Measurements from ENCODE around the gene SMARCB1. TPM values are rescaled to one million over a fixed set of nuclear protein-coding genes. Genes with fewer than 3 reads are reported as not detected.

The SMARCB1 gene
- 110 and 127 TPM in 2 replicates for total RNA-seq

DNA sequence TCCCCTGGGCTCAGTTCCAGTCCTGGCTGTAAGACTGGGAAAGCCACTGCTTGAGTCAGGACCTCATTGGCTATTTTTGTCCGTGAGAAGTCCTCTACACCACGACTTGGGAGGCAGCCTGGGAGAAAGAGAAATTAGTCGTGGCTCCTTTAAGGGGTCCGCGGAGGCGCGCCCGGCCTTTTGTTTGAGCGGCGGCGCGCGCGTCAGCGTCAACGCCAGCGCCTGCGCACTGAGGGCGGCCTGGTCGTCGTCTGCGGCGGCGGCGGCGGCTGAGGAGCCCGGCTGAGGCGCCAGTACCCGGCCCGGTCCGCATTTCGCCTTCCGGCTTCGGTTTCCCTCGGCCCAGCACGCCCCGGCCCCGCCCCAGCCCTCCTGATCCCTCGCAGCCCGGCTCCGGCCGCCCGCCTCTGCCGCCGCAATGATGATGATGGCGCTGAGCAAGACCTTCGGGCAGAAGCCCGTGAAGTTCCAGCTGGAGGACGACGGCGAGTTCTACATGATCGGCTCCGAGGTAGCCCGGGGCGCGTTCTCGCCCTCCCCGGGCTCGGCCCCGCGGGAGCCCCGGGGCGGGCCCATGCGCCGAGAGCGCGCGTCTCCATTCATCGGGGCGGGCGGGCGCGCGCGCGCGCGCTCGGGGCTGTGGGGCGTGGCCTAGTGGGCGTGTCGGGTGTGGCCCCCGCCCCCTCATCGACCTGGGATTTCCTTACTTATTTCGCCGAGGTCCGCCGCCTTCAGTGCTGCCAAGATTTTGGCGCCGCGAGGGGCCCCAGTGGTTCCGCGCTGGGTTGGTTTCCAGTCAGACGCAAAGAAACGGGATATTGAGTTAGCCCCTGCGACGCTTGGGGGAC, at the start of gene SMARCB1:
Gene SMARCB1, plus strand, starts transcription at position 215 of the 848 bp plus-strand sequence. Its CDS starts 204 bp downstream, at position 419.

GRCh38 chr22:23750714-23751440, 35.9 kb upstream of the SMARCB1 start, which contains the start of gene ZNF70:
Gene ZNF70 (minus strand): TSS chr22:23751112. CDS start chr22:23745140, 5,972 bp downstream.

DNA sequence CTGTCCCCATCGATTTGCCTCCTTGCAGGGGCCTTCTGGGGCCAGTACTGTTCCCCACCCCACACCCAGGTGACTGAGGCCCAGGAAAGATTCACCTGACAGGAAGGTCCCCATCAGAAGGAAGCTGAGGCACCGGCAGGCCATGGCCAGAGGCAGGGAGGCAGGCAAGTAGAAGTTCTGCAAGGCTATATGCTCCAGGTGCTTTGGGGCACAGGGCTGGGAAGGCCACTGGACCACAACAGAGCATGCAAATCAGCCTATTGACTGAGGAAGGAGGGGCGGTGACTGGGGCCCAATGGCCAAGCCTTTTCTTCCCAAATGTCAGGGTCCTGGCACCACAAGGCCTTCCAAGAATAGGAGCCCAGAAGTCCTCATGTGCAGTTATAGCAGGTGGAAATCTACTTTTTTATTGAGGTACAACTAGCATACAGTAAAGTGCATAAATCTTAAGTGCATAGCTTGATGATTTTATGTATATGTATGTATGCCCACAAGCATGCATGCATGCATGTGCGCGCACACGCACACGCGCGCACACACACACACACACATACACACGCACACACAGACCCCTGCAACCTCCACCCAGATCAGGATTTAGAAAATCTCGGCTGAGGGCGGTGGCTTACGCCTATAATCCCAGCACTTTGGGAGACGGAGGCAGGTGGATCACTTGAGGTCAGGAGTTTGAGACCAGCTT, 32.4 kb upstream of the SMARCB1 start, which contains the start of gene VPREB3:
Gene VPREB3, minus strand, starts transcription at position 206 of the 700 bp plus-strand sequence. Its CDS starts 62 bp downstream, at position 144.

DNA sequence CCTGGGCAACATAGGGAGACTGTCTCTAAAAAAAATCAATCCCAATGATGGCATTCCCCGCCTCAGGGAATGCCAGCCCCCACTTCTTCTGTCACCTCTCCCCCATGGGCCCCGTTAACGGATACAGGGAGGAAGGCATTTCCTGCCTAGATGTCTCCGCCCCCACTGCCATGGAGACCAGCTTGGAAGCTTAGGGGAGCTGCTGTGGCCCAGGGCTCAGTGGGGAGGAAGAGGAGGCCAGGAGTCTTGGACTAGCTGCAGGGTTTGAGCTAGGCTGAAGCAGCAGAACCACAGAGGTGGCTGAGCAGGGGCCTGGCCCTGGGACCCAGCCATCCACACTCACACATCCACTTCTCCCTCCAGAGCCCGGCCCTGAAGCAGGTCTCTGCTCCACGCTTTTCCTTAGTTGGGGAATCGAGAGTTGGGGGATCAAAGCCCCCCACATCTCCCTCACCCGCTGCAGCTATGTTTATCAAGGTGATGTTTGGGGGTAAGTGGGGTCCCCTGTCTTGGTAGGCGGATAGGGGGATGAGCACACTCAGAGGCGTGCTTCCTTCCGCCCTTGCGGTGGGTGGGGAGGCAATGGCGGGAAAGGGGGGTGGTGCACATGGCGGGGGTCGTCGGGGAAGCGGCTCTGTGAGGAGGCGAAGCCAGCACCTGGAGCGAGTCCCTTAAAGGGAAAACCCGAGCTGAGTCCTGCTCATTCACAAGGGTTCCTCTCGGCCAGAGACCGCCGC, 23.8 kb upstream of the SMARCB1 start, which contains the start of gene C22orf15:
Gene C22orf15, plus strand, starts transcription at position 149 of the 737 bp plus-strand sequence. Its CDS starts 317 bp downstream, at position 466.

GRCh38 chr22:23767673-23768548, 18.9 kb upstream of the SMARCB1 start, which contains the start of gene CHCHD10:
Gene CHCHD10 (minus strand): TSS chr22:23767972. CDS start chr22:23767874, 98 bp downstream.

GRCh38 chr22:23772649-23773473, 13.9 kb upstream of the SMARCB1 start, which contains the start of gene MMP11:
Gene MMP11 (plus strand): TSS chr22:23772849. CDS start chr22:23772871, 22 bp downstream.

DNA sequence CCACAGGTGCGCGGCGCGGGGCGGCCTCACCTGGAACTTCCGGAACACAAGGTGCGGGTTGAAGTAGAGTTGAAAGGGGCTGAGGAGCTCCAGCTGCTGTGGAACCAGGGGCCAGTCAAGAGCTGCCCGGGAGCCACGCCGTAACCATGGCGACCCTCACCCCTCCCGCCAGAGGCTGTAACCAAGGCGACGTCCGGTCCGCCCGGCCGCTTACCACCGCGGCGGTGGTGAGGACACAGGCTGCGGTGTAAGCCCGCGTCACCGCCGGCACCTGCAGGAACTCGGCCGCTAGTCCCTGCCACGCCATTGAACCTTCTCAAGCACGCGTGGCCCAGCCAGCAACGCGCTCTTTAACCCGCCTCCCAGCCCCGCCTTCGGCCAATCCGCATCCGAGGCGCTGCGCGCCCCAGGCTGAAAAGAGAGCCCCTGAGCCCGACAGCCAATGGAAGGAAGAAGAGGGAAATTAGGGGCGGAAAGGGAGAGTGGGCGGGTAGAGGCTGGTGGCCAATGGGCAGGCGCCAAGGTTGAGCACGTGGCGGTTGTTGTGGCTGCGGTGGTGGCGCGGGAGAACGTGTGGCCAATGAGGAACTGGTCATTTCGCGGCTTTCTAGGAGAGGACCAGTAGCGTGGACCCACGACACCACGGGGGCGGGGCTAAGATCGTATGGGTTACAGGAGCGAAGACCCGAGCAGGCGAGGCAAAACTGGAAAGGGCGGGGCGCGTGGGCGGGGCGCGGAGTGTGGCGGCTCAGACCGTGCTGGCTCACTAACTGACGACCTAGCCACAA, 52.1 kb downstream of the SMARCB1 start, which contains the start of gene DERL3:
Gene DERL3, minus strand, starts transcription at position 326 of the 788 bp plus-strand sequence. Its CDS starts 19 bp downstream, at position 307.

GRCh38 chr22:23857606-23858483, 71.1 kb downstream of the SMARCB1 start, which contains the start of gene SLC2A11:
Gene SLC2A11 (plus strand): TSS chr22:23857875. CDS start chr22:23858000, 125 bp downstream.

Other genes starting within 250 kb of the SMARCB1 start
- gene IGLL1, start 206.7 kb upstream of the SMARCB1 start, total RNA-seq: not detected in 2 replicates
- gene DRICH1, start 154.6 kb upstream of the SMARCB1 start, total RNA-seq: not detected in 2 replicates
- gene RGL4, start 96.0 kb upstream of the SMARCB1 start, total RNA-seq: not detected in 2 replicates
- 2.8 and 4.1 TPM in 2 replicates for gene ZNF70, start 35.9 kb upstream of the SMARCB1 start, total RNA-seq
- gene VPREB3, start 32.5 kb upstream of the SMARCB1 start, total RNA-seq: 0.25 TPM in 1 of 2 replicates, not detected in the other
- 0.65 and 2.7 TPM in 2 replicates for gene C22orf15, start 24.0 kb upstream of the SMARCB1 start, total RNA-seq
- 10.9 and 40.6 TPM in 2 replicates for gene CHCHD10, start 19.0 kb upstream of the SMARCB1 start, total RNA-seq
- 12.5 and 117 TPM in 2 replicates for gene MMP11, start 14.1 kb upstream of the SMARCB1 start, total RNA-seq
- gene DERL3, start 52.0 kb downstream of the SMARCB1 start, total RNA-seq: 0.63 and 3.9 TPM in 2 replicates
- 10.3 and 14.2 TPM in 2 replicates for gene SLC2A11, start 70.9 kb downstream of the SMARCB1 start, total RNA-seq
- gene MIF, start 107.4 kb downstream of the SMARCB1 start, total RNA-seq: 972 and 986 TPM in 2 replicates
- gene GSTT2B, start 174.2 kb downstream of the SMARCB1 start, total RNA-seq: 0.98 and 28.6 TPM in 2 replicates
- 0.65 and 2.9 TPM in 2 replicates for gene DDTL, start 179.9 kb downstream of the SMARCB1 start, total RNA-seq
- 171 and 191 TPM in 2 replicates for gene DDT, start 187.5 kb downstream of the SMARCB1 start, total RNA-seq
- gene GSTT2, start 193.2 kb downstream of the SMARCB1 start, total RNA-seq: 0.98 and 2.5 TPM in 2 replicates
- gene GSTT4, start 218.5 kb downstream of the SMARCB1 start, total RNA-seq: not detected in 2 replicates
- gene CABIN1, start 224.3 kb downstream of the SMARCB1 start, total RNA-seq: 31.0 and 48.2 TPM in 2 replicates

All from mesangial cell (primary cell).